Esophagus muscularis mucosa (tissue), 3 donors: ENCODE measurements around the gene PGRMC1.

Experiments used
- CTCF ChIP-seq, 3 experiments: fragments of 200-600 bp in 2 of 3; fragments of 450-650 bp in 1 of 3; sonication (generic) in 2 of 3; IDR thresholded peaks; one replicate each; pipeline ENCODE4 v1.5.1; 2017 to 2019; ENCODE audit warnings: antibody characterized with exemption in 3 of 3, mild to moderate bottlenecking in 2 of 3, moderate library complexity in 1 of 3
- POLR2A ChIP-seq: fragments of 450-650 bp; IDR thresholded peaks from one replicate; pipeline ENCODE4 v1.6.1; 2017; ENCODE audit warnings: antibody characterized with exemption, moderate library complexity, mild to moderate bottlenecking, low read depth

GRCh38 chrX:119273420-119274192 is 37.5 kb downstream of the PGRMC1 start:
- TF ChIP-seq POLR2A (no peak), CTCF (IDR thresholded peaks at IDR 0.05) (peak in 1 of 3 experiments; percentile 15)
